Neural cell (in vitro differentiated cells): Measurements from ENCODE around the gene TNS4. TPM values are rescaled to one million over a fixed set of nuclear protein-coding genes. Genes with fewer than 3 reads are reported as not detected.

Experiments used
- H2AFZ ChIP-seq: fragments of 200-600, 300-800 bp; sonication (generic), shearing (Covaris generic); 2 replicates; pipeline ENCODE4 v1.6.0; 2014; ENCODE audit warnings: low read depth, mild to moderate bottlenecking, antibody characterized with exemption, low read length, moderate library complexity
- H3F3A ChIP-seq: fragments of 200-600 bp; shearing (Covaris generic); 2 replicates; pipeline ENCODE4 v1.6.1; 2016; ENCODE audit warnings: mild to moderate bottlenecking, moderate library complexity, mixed read lengths, antibody characterized with exemption, low read length; ENCODE audit not compliant: insufficient read depth, poor library complexity, severe bottlenecking
- H3K27ac ChIP-seq: fragments of 200-600, 300-800 bp; sonication (generic), shearing (Covaris generic); 2 replicates; pipeline ENCODE4 v1.5.1; 2014; ENCODE audit warnings: mild to moderate bottlenecking, low read length, moderate library complexity
- H3K27me3 ChIP-seq: fragments of 300-800, 200-600 bp; sonication (generic), shearing (Covaris generic); 2 replicates; pipeline ENCODE4 v1.6.0; 2014; ENCODE audit warnings: mild to moderate bottlenecking, low read depth, low read length, moderate library complexity; ENCODE audit not compliant: insufficient read depth
- H3K36me3 ChIP-seq: fragments of 300-800, 200-600 bp; sonication (generic), shearing (Covaris generic); 2 replicates; pipeline ENCODE4 v1.5.1; 2014; ENCODE audit warnings: mild to moderate bottlenecking, antibody characterized with exemption, low read length, moderate library complexity; ENCODE audit not compliant: insufficient read depth
- H3K4me2 ChIP-seq: fragments of 300-800, 200-600 bp; sonication (generic), shearing (Covaris generic); 2 replicates; pipeline ENCODE4 v1.6.0; 2014; ENCODE audit warnings: mild to moderate bottlenecking, low read length
- H3K4me3 ChIP-seq: fragments of 300-800, 200-600 bp; sonication (generic), shearing (Covaris generic); 2 replicates; pipeline ENCODE4 v1.5.1; 2014; ENCODE audit warnings: mild to moderate bottlenecking, low read length, moderate library complexity
- H3K79me2 ChIP-seq: fragments of 200-600 bp; shearing (Covaris generic); replicated peaks from 2 replicates; pipeline ENCODE4 v1.6.0; 2014; ENCODE audit warnings: mild to moderate bottlenecking, low read length, moderate library complexity; ENCODE audit not compliant: insufficient read depth
- H3K9ac ChIP-seq: fragments of 300-800, 200-600 bp; sonication (generic), shearing (Covaris generic); 2 replicates; pipeline ENCODE4 v1.6.1; 2016; ENCODE audit warnings: mild to moderate bottlenecking, low read length, mixed read lengths
- H3K9me2 ChIP-seq: fragments of 200-600 bp; shearing (Covaris generic); 2 replicates; pipeline ENCODE4 v1.6.1; 2016; ENCODE audit warnings: mild to moderate bottlenecking, low read length, mixed read lengths; ENCODE audit not compliant: insufficient read depth
- H3K9me3 ChIP-seq: fragments of 200-600, 300-800 bp; sonication (generic), shearing (Covaris generic); 2 replicates; pipeline ENCODE4 v1.6.1; 2016; ENCODE audit warnings: mild to moderate bottlenecking, mixed run types, low read length, moderate library complexity, mixed read lengths
- H4K20me1 ChIP-seq: fragments of 200-600 bp; shearing (Covaris generic); 2 replicates; pipeline ENCODE4 v1.6.1; 2016; ENCODE audit warnings: mild to moderate bottlenecking, mixed run types; ENCODE audit not compliant: insufficient read depth
- CTCF ChIP-seq: fragments of 450-650 bp; IDR thresholded peaks from 2 replicates; pipeline ENCODE4 v1.5.1; 2014; ENCODE audit warnings: antibody characterized with exemption, mild to moderate bottlenecking, moderate library complexity; ENCODE audit not compliant: poor library complexity, severe bottlenecking
- EP300 ChIP-seq: fragments of 450-650 bp; conservative IDR thresholded peaks from 2 replicates; pipeline ENCODE4 v1.6.1; 2014; ENCODE audit warnings: antibody characterized with exemption, mild to moderate bottlenecking, moderate library complexity; ENCODE audit not compliant: poor library complexity, severe bottlenecking
- EZH2 ChIP-seq: fragments of 200-600, 300-800 bp; shearing (Covaris generic), sonication (generic); IDR thresholded peaks from 2 replicates; pipeline ENCODE4 v1.6.1; 2014; ENCODE audit warnings: antibody characterized with exemption, low read length, borderline replicate concordance, mild to moderate bottlenecking; ENCODE audit not compliant: insufficient read depth, poor library complexity, severe bottlenecking
- MXI1 ChIP-seq: fragments of 450-650 bp; conservative IDR thresholded peaks from 2 replicates; pipeline ENCODE4 v1.6.1; 2014; ENCODE audit warnings: antibody characterized with exemption, mild to moderate bottlenecking; ENCODE audit not compliant: poor library complexity, severe bottlenecking
- POLR2AphosphoS5 ChIP-seq: IDR thresholded peaks from 2 replicates; pipeline ENCODE4 v1.6.1; 2012
- RAD21 ChIP-seq: fragments of 450-650 bp; conservative IDR thresholded peaks from 2 replicates; pipeline ENCODE4 v1.6.1; 2014; ENCODE audit warnings: antibody characterized with exemption, mild to moderate bottlenecking, moderate library complexity
- REST ChIP-seq: IDR thresholded peaks from 2 replicates; pipeline ENCODE4 v1.6.1; 2012; ENCODE audit warnings: borderline replicate concordance
- SMC3 ChIP-seq: fragments of 450-650 bp; conservative IDR thresholded peaks from 2 replicates; pipeline ENCODE4 v1.6.1; 2014; ENCODE audit warnings: antibody characterized with exemption, mild to moderate bottlenecking, moderate library complexity; ENCODE audit not compliant: poor library complexity
- TAF1 ChIP-seq: IDR thresholded peaks from 2 replicates; pipeline ENCODE4 v1.6.1; 2012; ENCODE audit warnings: low read depth
- polyA plus RNA-seq: library from polyadenylated mRNA; depleted of rRNA; stranded (reverse); fragments of >200 nt; gene quantifications from 2 replicates; pipeline ENCODE4 v1.2.3, GENCODE V29; 2014

TNS4 gene
- polyA plus RNA-seq, 1 donor from 2014 or later, result not detected

DNA sequence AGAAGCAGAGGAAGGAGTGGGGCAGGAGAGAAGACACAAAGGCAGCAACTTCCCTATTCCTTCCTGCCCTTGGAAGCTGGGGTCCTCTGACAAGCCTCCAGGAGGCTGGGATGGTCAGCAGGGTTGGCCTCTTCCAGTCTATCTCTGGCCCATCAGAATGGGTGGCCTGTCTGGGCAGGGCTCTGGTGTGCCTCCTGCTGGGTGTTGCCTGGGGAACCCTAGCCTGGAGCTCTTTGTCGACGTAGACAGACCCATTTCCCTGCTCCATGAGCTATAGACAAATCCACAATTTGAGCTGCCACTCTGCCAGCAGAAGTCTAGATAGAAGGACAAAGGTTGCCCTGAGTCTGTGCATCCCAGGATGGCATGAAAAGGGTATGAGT lies 46.8 kb downstream of the TNS4 start:
- H4K20me1 ChIP-seq, result no peaks in the 10 kb centered on the region
- no peaks in the 10 kb centered on the region for H3F3A ChIP-seq
- H3K79me2 ChIP-seq, result no peaks in the 10 kb centered on the region
- no peaks in the 10 kb centered on the region for H3K9me2 ChIP-seq
- no peaks in the 10 kb centered on the region for H3K27me3 ChIP-seq
- no peak overlapping the region for H3K4me2 ChIP-seq
- H3K9ac ChIP-seq, result no peak overlapping the region
- no peak overlapping the region for H2AFZ ChIP-seq
- TF ChIP-seq EZH2 (no peak), POLR2AphosphoS5 (no peak), RAD21 (no peak), MXI1 (no peak), SMC3 (no peak), CTCF (no peak), EP300 (no peak), TAF1 (no peak), REST (no peak)
- no peak overlapping the region for H3K4me3 ChIP-seq
- no peak overlapping the region for H3K27ac ChIP-seq
- no peaks in the 10 kb centered on the region for H3K9me3 ChIP-seq
- H3K36me3 ChIP-seq, result no peaks in the 10 kb centered on the region

GRCh38 chr17:40453881-40454612 lies 47.4 kb downstream of the TNS4 start:
- Histone ChIP-seq H3K9me3 (no peaks in the 10 kb centered on the region), H3K79me2 (no peaks in the 10 kb centered on the region), H3F3A (no peaks in the 10 kb centered on the region), H3K9me2 (no peaks in the 10 kb centered on the region), H3K36me3 (no peaks in the 10 kb centered on the region), H3K4me2 (no peak overlapping the region), H3K4me3 (no peak overlapping the region), H4K20me1 (no peaks in the 10 kb centered on the region), H2AFZ (no peak overlapping the region), H3K27ac (no peak overlapping the region), H3K9ac (no peak overlapping the region), H3K27me3 (no peaks in the 10 kb centered on the region)
- TF ChIP-seq TAF1 (no peak), POLR2AphosphoS5 (no peak), MXI1 (no peak), RAD21 (no peak), REST (no peak), CTCF (no peak), EZH2 (no peak), EP300 (no peak), SMC3 (no peak)
